CD4-positive, alpha-beta T cell treated with Interleukin-6 for 4 hours (primary cell): Measurements from ENCODE around the gene TMEFF1.
"Not testable (repeated sequence)": the region's sequence is repeated elsewhere in the genome, so short reads cannot be mapped to it uniquely, and the experiment has no call there.

Source experiments
- DNase-seq: peaks from one replicate; pipeline ENCODE4 v3.0.0-alpha.2; 2020; ENCODE audit warnings: mixed read lengths

Gene TMEFF1

DNA sequence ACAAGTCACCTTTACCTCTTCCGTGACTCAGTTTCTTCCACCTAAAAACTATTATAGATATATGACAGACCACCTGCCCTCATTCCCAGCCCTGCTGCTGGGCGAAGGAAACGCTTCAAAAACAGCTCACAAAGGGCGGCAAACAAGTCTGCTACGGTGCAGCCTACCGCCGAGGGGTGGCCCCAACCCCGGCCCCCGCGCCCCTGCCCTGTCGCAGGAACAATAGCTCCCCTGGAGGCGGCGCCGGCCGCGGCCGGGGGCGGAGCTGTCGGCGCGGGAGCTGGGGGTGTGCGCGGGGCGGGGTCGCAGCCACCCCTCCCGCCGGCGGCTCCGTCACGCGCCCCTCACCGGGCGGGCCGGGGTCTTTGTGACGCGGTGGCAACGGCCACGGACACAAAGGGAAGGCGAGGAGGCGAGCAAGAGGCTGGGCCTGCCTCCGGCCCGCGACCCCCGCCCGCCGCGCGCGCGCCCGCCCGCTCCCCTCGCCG, at the start of gene TMEFF1:
TSS of gene TMEFF1 (plus strand) at position 362 of the 488 bp plus-strand sequence. CDS start 396 bp downstream, outside the sequence.
- peak; percentile 53 for DNase-seq

DNA sequence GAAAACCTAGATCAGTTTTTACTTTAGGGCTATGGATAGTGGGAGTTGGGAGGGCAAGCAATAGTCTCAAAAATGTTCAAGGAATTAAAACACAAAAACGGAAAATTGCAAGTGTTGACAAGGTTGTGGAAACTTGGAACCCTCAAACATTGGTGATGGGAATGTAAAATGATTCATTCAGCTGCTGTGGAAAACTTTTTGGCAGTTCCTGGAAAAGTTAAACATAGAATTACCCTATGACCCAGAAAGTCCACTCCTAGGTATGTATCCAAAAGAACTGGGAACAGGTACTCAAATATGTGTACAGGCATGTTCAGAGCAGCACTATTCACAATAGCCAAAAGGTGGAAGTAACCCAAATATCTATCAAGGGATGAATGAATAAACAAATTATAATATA, 47.2 kb upstream of the TMEFF1 start:
- DNase-seq = no peak

GRCh38 chr9:100426189-100426529, 46.8 kb upstream of the TMEFF1 start:
- DNase-seq = no peak

DNA sequence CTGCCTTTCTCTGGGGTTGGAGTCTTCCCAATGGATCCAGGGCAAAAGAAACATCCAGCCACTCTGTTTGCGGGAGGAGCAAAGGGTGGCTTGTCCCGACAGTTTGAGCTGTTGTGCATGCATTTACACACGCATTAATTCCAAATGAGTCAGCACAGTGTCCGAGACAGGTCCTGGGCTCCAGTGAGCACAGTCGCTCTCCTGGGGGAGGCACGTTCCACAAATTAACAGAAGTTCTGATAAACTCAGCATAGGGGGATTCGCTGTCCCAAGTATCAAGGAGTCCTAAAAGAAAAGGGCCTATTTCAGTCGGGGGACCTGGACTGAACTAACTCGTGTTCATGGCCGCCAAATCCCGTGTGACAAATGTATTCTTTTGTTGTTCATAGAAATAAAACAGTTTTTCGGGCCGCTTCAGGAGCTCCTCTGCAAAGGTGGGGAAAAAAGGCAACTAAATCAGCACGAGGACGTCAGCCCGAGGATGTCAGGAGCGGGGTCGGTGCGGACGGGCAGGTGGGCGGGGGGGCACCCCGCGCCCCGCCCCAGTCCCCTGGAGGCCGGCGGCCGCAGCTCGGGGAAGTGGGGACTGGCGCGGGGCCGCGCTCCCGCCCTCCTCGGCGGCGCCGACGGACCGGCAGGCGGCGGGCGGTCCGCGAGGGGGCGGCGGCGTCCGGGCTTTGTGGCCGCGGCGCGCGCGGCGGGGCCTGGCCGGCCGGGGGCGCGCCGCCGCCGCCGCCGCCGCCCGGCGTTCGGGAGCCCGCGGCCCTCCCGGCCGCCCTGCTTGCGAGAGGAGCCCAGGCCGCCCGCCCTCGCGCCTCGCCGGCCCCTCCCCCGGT, 46.2 kb upstream of the TMEFF1 start, which contains the start of gene MSANTD3:
TSS of gene MSANTD3 (plus strand) at position 614 of the 836 bp plus-strand sequence. CDS start 14,796 bp downstream, outside the sequence.
- peak; percentile 70 for DNase-seq

DNA sequence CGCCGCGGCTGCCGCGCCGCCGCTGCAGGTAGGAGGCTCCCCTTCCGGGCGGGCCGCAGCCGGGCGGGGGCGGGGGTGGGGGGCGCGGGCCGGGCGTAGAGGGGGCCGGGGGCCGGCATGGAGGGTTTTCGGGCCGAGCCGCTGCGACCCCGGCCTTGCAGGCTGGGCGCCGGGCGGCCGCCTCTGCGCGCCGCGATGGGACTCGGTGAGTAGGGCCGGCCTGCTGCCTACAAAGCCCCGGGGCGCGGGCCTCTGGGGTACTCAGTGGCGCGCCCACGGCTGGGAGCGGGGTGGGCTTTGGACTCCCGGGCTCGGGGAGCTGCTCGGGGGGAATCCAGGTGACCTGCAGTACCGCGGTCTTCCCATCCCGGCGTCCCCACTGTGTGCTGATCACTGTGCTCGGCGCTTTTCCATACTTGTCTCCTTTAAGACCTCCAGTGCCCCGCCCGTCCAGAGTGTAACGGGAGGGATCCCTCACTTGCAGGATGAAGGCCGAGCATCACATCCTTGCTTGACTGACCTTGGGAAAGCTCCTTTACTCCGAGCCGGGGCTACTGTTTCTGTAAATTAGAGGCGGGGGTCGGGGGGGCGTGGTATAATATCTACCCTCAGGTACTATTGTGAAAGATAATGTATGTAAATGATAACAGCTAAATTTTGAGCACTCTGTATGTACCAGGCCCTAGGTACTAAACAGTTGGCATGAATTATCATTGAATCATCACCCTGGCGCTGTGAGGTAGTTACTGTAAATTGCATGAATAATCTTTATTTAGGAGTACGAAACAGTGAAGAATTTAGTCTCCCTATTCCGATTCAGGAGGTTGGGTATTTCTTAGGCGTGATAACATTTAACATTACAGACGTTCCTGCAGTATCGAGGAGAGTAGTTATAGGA, 45.3 kb upstream of the TMEFF1 start:
- no peak for DNase-seq

GRCh38 chr9:100428871-100429654, 43.9 kb upstream of the TMEFF1 start:
- no peak for DNase-seq

GRCh38 chr9:100430286-100430940, 42.5 kb upstream of the TMEFF1 start:
- no peak for DNase-seq

GRCh38 chr9:100431886-100432285, 41.1 kb upstream of the TMEFF1 start:
- no peak for DNase-seq

GRCh38 chr9:100432736-100433135, 40.2 kb upstream of the TMEFF1 start:
- no peak for DNase-seq

DNA sequence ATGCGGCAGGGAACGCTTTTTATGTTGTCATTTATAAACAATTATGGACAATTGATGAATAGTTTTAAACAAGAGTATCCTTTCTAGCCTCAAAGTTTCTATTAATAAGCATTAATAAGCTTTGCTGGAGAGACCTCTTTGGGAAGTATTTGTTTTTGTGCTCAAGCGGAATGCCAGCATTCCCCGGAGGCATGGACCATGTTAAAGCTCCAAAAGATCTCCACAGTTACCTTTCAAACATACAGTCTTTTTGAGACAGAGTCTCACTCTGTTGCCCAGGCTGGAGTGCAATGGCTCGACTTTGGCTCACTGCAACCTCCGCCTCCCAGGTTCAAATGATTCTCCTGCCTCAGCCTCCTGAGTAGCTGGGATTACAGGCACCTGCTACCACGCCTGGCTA, 36.4 kb upstream of the TMEFF1 start:
- no peak for DNase-seq

DNA sequence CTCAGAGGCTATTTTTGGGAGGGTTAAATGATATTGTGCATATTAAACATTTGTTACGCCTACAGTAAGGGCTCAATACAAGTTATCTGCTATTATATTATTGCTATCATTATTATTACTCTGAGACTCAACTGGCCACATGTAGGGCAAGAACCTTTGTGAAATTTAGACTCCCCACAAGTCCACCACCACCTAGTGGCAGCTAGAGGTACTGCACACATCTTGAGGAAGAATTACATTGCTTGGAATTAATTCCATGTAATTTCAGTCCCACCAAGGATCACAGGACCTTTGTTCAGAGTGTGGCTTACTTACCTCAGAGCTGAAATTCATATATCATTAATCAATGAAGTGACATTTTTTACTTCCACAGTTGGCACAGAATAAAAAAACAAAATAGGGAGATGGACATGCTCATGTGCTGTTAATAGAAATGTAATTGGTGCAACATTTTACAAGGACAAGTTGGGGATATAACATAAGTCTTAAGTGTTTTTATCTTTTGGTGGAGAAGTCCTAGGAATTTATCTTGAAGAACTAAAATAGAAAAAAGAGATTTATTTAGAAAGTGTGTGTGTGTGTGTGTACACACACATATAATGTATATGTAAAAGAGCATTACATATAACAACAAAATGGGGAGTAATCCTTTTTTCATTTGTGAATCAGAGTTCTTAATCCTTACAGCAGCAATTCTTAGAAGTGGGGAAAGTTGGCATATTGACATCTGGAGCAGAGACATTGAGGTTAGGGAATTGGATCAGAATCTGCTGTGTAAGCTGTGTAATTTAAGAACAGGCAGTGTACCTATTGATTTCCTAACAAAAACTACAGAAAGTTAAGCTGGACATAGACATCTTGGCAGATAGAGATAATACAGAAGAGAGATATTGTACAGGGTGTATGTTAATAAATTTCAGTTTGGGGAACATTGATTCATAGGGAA, 34.8 kb upstream of the TMEFF1 start:
- peak; percentile 77 for DNase-seq

- DNase-seq = no peak
Measured at GRCh38 chr9:100440071-100440470, 32.9 kb upstream of the TMEFF1 start.

GRCh38 chr9:100440487-100440886, 32.5 kb upstream of the TMEFF1 start:
- DNase-seq = not testable (repeated sequence)

- no peak for DNase-seq
Measured at GRCh38 chr9:100441911-100442361, 31.0 kb upstream of the TMEFF1 start.

GRCh38 chr9:100443781-100444768, 28.9 kb upstream of the TMEFF1 start:
- no peak for DNase-seq

DNA sequence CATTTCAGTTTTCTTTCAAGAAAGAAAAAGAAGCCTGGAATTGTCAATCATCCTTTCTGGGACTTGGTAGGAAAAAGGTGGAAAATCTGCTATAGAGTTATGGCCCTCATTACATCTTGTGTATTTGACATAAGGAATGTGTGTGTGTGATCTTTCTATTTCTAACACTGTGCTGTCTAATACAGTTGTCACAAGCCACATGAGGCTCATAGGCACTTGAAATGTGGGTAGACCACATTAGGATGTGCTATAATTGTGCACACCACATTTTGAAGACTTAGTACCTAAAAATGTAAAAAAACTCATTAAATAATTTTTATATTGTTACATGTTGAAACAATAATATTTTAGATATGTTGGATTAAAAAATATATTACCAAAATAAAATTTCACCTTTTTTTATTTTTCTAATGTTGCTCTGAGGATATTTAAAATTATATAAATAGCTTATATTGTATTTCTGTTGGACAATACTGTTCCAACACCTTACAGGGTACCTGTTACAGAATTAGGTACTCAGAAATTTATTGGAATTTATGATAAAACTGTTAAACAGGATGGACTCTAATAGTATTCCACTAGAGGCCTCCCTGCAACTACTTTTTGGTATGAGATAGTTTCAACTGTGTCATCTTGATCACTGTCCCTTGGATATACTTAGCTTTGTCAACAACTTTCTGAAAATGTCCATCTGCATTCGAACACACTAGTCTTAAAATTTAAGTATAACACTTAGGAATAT, 27.6 kb upstream of the TMEFF1 start:
- DNase-seq = no peak

GRCh38 chr9:100445903-100446549, 26.9 kb upstream of the TMEFF1 start:
- no peak for DNase-seq

DNA sequence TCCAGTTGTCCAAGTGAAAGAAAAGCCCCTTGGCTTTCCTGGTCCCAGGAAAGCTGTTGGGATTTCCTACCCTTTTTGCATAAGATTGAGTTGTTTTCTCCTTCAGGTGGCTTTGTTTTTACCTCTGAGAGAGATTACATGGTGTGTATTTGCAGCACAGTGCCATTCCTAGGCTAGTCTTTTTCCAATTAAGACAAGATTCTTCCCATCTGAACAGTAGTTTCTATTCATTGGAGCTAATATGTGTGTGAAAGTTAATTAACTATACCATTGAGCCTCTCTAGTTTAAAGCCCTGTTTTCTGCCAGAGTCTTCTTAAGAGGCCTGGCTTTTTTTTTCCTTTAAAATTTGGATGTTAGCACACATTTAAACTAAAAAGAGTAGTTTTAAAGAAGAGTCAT, 25.9 kb upstream of the TMEFF1 start:
- DNase-seq = no peak
